Measurements from ENCODE around the gene SORL1-AS1.
A peak's percentile ranks its signal among the peaks of the same experiment; 100 is the strongest.

SORL1-AS1 gene

DNA sequence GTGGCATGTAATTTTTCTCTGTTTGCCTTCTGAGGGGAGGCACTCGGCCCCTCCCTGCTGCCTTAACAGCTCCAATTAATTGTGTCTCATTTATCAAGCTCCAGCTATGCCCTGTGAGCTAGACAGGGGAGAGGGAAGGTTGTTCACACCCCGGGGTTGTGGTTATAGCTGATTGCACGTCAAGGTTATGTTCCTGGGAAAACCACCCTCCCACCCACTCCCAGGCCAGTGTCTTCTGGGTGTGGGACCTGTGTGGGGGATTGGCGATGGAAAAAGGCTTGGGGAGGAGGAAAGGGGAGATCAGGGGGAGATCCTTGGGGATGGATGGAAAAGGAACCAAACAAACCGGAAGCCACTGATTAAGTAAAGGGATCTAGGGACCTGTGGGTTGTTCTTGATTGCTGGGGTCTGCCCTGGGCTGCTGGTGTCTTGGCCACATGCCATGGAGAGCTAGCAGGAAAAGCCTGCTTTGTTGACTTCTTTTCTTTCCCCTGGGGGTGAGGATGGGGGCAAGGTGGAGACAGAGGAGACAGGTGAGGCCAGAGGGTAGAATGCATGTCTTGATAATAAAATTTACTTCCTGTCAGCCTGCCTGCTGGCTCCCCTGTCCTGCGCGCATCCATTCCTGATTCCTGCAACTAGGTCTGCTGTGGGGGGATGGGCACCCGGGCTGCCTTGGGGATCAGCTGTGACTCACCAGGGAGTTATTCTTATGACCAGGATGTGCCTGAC, 13.5 kb upstream of the SORL1-AS1 start:
- no peaks in the 10 kb centered on the region for H3K9me3 Mint-ChIP-seq

DNA sequence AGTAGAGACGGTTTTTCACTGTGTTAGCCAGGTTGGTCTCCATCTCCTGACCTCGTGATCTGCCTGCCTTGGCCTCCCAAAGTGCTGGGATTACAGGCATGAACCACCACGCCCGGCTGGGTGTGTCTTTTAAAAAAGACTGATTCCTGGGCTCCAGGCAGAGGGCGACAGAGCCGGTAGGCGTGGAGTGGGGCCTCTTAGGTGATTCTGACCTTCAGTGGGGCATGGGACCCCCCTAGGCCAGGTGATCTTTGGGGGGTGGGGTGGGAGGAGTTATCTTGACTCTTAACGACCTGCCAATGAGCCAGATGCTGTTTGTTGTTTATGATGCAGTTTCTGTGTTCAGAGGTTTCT, 12.9 kb upstream of the SORL1-AS1 start:
- Mint-ChIP-seq H3K9me3 (no peaks in the 10 kb centered on the region), H3K4me3 (peak overlapping the region in 3 of 4 donors; percentile 40 to 89 (median 48)), H3K36me3 (peaks cover 3% of the 10 kb centered on the region), H3K4me1 (peaks cover 48 to 62% (median 56%) of the 10 kb centered on the region in 3 donors), H3K27ac (peak overlapping the region in 1 of 3 donors; percentile 34), H3K27me3 (peaks cover 24% of the 10 kb centered on the region)

More for the DNA sequence above, 13.5 kb upstream of the SORL1-AS1 start:
- Mint-ChIP-seq H3K27ac (peak overlapping the region in 2 of 3 donors; percentile 25 to 34), H3K4me1 (peaks cover 48 to 60% (median 52%) of the 10 kb centered on the region in 3 donors), H3K36me3 (peaks cover 3% of the 10 kb centered on the region), H3K4me3 (peak overlapping the region; percentile 48 to 89 (median 62)), H3K27me3 (peaks cover 24% of the 10 kb centered on the region)

DNA sequence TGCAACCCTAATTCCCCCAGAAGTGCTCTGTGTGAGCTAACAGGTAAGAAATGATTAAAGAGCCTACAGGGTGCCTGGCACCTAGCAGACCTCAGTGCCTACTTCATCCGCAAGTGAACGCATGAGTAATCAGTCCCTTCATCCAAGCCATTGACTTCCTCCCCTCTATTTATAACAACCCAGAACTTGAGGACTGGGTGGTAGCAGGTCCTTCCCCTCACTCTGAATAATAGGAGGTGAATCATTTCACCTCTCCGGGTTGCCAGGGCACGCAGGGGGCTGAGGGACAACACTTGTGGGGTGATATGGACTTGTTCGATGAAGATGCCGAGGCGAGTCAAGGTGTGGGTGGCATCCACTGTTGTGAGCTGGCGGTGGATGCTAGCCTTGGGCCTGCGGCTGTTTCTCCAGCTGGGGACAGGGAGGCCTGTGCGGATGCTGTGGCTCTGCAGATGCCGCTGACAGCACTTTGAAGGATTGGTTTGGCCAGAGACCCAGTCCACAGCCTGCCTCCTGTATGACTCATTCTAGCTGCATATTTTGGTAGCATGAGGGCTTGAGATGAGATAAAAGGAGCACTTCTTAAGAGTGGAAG, 11.7 kb upstream of the SORL1-AS1 start:
- H3K9me3 Mint-ChIP-seq, result no peaks in the 10 kb centered on the region
- peak overlapping the region in 1 of 4 donors; percentile 8 for H3K4me3 Mint-ChIP-seq
- H3K27me3 Mint-ChIP-seq, result peaks cover 24% of the 10 kb centered on the region
- H3K27ac Mint-ChIP-seq, result no peak overlapping the region
- peaks cover 42 to 64% (median 55%) of the 10 kb centered on the region in 3 donors for H3K4me1 Mint-ChIP-seq
- no peaks in the 10 kb centered on the region for H3K36me3 Mint-ChIP-seq

DNA sequence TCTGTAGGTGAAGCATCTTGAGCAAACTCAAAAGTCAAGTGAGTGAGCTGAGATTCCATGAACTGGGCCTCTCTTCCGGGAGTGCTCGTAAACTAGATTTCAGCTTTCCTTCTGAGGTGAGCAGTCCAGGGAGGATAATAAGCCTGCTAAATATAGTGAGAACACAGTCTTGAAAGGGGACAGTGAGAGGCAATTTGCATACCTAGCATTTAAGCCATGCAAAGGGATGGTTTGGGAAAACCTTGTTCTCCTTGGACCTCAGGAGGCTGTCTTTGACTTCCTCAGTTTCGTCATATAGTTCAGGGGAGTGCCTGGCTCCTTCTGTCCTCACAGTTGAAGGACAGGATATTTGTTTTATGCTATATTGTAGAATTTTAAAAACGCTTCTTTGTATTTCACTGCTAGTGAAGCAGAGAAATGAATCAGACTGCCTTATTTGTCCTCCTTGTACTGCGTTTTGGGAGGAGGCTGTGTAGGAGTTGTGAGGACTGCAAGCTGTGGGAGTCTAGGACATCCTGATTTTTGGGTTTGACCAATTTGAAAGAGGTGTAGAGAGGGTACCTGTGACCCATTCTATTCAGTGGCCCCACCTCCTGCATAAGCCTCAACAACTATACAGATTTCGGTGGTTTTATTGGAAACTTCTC, 11.0 kb upstream of the SORL1-AS1 start:
- Mint-ChIP-seq H3K4me3 (peak overlapping the region in 3 of 4 donors; percentile 8 to 41 (median 25)), H3K27me3 (peaks cover 21% of the 10 kb centered on the region), H3K4me1 (peaks cover 40 to 64% (median 54%) of the 10 kb centered on the region in 3 donors), H3K36me3 (no peaks in the 10 kb centered on the region), H3K27ac (no peak overlapping the region), H3K9me3 (no peaks in the 10 kb centered on the region)

DNA sequence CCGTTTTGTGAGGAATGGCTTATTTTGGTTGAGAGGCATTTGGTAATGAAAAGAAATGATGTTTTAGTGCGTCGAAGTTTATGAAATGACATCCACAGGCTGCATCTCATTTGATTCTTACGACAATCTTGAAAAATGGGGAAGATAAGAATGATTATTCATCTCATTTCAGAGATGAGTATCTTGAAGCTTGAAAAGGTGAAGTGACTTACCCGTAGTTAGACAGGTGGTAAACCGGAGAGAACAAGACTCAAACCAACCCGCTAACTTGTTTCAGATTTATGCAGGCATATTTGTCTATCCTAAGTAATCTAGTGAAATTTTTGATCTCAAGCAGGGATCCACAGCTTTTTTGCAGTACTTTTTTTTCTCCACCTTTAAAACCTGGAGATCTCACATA, 9.1 kb upstream of the SORL1-AS1 start:
- H3K4me3 Mint-ChIP-seq, result peak overlapping the region in 2 of 4 donors; percentile 2 to 3
- H3K27ac Mint-ChIP-seq, result peak overlapping the region in 2 of 3 donors; percentile 2 to 71
- peaks cover 10% of the 10 kb centered on the region for H3K27me3 Mint-ChIP-seq
- H3K4me1 Mint-ChIP-seq, result peaks cover 33 to 50% (median 45%) of the 10 kb centered on the region in 3 donors
- no peaks in the 10 kb centered on the region for H3K9me3 Mint-ChIP-seq
- no peaks in the 10 kb centered on the region for H3K36me3 Mint-ChIP-seq

DNA sequence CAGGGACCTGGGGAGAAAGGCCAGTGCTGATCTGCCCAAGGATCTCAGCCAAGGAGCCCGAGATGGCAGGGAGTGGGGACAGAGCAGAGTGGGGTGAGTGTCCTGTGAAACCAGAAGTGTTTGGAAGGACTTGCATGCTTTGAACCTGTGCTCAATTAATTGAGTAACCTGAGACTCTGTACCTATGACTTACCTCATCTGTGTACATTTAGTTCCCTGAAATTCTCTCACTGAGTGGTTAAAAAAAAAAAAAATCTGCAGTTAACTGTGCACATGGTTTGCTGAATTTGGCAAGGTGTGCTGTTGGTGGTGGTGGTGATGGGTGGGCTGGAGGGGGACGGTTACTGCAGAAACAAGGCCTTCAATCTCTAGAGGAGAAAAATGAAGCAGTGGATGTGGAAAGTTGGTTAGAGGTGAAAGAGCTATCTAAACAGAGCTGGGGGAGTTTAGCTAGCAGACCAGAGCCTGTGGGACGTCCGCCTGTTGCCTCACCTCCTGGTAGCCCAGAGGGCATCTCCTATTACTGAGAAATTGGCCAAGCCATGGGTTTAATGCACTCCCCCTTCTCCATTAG, 8.3 kb upstream of the SORL1-AS1 start:
- peak overlapping the region in 1 of 4 donors; percentile 28 for H3K4me3 Mint-ChIP-seq
- no peaks in the 10 kb centered on the region for H3K9me3 Mint-ChIP-seq
- no peaks in the 10 kb centered on the region for H3K36me3 Mint-ChIP-seq
- H3K27me3 Mint-ChIP-seq, result peaks cover 6% of the 10 kb centered on the region
- peaks cover 29 to 45% (median 38%) of the 10 kb centered on the region in 3 donors for H3K4me1 Mint-ChIP-seq
- H3K27ac Mint-ChIP-seq, result peak overlapping the region in 1 of 3 donors; percentile 30

DNA sequence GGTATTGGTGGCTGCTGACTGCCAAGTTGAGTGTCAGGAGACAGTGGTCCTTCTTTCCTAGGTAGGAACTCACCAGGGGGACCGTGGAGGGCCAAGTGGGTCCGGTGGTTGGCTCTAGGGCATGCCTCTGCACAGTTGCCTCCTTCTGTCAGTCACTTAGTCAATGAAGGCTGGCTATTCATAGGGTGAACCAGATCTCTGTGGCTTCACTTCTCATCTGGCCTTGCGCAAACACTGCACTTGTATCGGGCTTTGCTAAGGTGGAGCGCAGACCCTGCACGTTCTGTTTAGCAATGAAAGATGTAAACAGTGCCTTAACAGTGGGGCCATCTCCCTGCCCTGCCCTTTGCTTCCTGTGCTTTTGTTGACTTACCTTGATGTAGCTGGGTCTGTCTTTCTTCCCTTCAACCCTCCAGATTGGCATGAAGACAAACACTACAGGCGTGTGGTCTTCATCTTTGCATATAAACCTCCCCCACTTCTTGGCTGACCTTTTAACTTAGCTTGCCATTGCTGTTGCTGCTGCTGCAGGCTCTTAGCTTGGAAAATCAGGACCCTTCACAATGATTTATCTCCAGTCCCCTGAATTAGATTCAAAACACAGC, 6.7 kb upstream of the SORL1-AS1 start:
- Mint-ChIP-seq H3K36me3 (no peaks in the 10 kb centered on the region), H3K4me3 (no peak overlapping the region)

DNA sequence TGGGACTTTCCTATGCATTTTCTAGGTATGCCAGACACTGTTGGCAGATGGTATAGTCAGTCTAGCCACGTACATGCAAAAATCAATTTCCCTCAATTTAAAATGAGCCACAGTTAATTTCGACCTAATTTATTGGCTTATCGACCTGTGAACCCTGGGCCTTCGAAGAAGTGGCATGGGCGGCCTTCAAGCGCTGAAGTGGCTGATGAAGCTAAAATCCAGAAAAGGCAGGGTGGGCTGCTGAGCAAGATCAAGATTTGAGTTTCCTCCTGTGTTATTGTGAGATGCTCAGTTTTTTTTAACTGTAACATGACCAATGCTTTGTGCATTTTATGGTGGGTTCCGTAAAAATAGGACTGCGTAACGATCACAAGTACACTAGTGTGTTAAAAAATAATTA, 5.8 kb upstream of the SORL1-AS1 start:
- no peak overlapping the region for H3K4me3 Mint-ChIP-seq
- no peaks in the 10 kb centered on the region for H3K9me3 Mint-ChIP-seq
- no peak overlapping the region for H3K27ac Mint-ChIP-seq
- H3K27me3 Mint-ChIP-seq, result no peaks in the 10 kb centered on the region
- H3K4me1 Mint-ChIP-seq, result peaks cover 20 to 37% (median 26%) of the 10 kb centered on the region in 3 donors
- H3K36me3 Mint-ChIP-seq, result no peaks in the 10 kb centered on the region

More for the DNA sequence above, 6.7 kb upstream of the SORL1-AS1 start:
- H3K27ac Mint-ChIP-seq, result no peak overlapping the region
- H3K27me3 Mint-ChIP-seq, result peaks cover 4% of the 10 kb centered on the region
- H3K9me3 Mint-ChIP-seq, result no peaks in the 10 kb centered on the region
- H3K4me1 Mint-ChIP-seq, result peaks cover 25 to 38% (median 30%) of the 10 kb centered on the region in 3 donors

DNA sequence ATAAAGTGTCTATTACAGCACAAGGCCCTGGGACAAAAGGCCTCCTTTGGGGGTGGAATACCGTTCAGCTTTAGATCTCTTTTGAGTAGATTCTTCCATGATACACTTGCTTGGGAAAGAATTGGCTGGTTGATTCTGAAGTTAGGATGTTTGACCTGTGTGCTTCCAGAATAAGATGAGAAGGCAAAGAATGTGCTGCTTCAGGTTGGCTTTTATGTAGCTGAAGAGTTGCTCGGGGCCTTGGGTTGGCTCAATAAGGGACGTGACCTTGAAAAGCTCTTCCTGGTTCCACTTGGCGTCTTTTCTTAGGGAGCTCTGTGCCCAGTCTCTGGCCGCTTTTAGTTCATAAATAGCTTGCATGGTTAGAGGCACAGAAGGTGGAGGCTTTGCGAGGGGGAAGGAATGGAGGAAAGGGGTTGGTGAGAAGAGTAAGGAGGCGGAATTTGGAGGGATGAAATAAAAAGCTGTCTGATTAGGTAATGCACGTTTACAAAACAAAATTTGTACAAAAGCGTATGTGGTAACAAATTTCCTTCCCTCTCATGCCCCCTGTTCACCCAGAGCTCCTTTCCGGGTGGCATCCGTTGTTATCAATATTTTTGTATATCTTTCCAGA, 4.2 kb upstream of the SORL1-AS1 start:
- no peaks in the 10 kb centered on the region for H3K9me3 Mint-ChIP-seq
- peak overlapping the region in 1 of 3 donors; percentile 1 for H3K27ac Mint-ChIP-seq
- H3K36me3 Mint-ChIP-seq, result no peaks in the 10 kb centered on the region
- peaks cover 3% of the 10 kb centered on the region for H3K27me3 Mint-ChIP-seq
- no peak overlapping the region for H3K4me3 Mint-ChIP-seq
- peaks cover 12 to 29% (median 18%) of the 10 kb centered on the region in 3 donors for H3K4me1 Mint-ChIP-seq

DNA sequence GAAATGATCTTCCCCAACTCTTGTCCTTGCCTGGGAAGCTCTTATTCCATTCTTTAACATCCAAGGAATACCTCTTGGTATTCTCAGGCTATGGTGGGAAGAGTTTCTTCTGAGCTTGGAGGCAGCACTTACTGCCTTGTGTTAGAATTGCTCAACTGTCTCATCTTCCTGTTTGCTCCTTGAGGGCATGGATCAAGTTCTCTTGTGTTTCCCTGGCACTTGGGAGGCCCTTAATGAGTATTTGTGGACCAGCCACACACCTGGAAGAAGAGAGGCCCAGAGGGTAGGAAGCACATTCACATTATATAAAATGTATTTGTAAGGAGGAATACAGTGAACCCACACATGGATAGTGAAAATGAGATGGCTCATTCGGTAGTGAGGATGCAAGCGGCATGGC, 3.4 kb upstream of the SORL1-AS1 start:
- H3K9me3 Mint-ChIP-seq, result no peaks in the 10 kb centered on the region
- peaks cover 5% of the 10 kb centered on the region for H3K27me3 Mint-ChIP-seq
- peak overlapping the region in 1 of 3 donors; percentile 47 for H3K27ac Mint-ChIP-seq
- H3K4me3 Mint-ChIP-seq, result peak overlapping the region in 1 of 4 donors; percentile 8
- H3K36me3 Mint-ChIP-seq, result no peaks in the 10 kb centered on the region
- peaks cover 8 to 31% (median 18%) of the 10 kb centered on the region in 3 donors for H3K4me1 Mint-ChIP-seq

GRCh38 chr11:121455115-121455514, 2.3 kb upstream of the SORL1-AS1 start:
- Mint-ChIP-seq H3K4me3 (peak overlapping the region in 1 of 4 donors; percentile 89), H3K27me3 (peaks cover 11% of the 10 kb centered on the region), H3K36me3 (no peaks in the 10 kb centered on the region), H3K27ac (peak overlapping the region in 1 of 3 donors; percentile 54), H3K9me3 (no peaks in the 10 kb centered on the region), H3K4me1 (peaks cover 12 to 37% (median 25%) of the 10 kb centered on the region in 3 donors)

DNA sequence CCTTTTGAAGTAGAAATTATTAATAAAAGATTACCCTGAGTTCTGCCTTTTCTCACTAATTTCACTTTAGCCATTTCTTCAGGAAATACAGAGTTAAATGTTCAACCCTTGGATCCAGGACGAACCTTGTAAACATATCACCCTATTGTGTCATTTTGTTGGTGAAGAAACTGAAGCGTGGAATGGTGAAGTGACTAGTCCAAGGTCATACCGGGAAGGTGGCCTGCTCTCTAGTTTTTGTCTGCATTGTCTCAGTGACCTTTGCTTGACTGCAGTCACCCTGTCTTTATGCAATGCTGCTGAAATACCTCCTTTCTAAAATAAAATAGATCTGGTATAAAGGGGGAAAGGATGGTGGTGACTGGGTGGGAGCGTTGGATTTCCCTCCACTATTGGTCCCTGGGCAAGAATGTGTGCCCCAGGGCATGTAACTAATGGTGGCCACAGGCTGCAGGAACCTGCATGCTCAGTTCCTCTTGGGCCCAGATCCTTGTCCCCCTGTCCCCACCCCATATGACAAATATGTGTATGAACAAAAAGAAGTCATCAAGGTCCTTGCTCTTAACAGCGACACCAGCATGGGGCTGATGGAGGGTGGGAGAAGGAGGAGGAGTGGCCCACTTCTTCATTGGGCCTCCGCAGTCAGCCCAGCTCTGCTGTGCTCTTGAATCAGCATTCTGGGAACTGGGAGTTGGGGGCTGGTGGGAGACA, 977 bp upstream of the SORL1-AS1 start:
- Mint-ChIP-seq H3K27me3 (peaks cover 19% of the 10 kb centered on the region), H3K4me3 (peak overlapping the region; percentile 69 to 94 (median 89)), H3K36me3 (peaks cover 1% of the 10 kb centered on the region), H3K9me3 (no peaks in the 10 kb centered on the region), H3K4me1 (peaks cover 18 to 47% (median 33%) of the 10 kb centered on the region in 3 donors), H3K27ac (peak overlapping the region; percentile 27 to 54 (median 47))

DNA sequence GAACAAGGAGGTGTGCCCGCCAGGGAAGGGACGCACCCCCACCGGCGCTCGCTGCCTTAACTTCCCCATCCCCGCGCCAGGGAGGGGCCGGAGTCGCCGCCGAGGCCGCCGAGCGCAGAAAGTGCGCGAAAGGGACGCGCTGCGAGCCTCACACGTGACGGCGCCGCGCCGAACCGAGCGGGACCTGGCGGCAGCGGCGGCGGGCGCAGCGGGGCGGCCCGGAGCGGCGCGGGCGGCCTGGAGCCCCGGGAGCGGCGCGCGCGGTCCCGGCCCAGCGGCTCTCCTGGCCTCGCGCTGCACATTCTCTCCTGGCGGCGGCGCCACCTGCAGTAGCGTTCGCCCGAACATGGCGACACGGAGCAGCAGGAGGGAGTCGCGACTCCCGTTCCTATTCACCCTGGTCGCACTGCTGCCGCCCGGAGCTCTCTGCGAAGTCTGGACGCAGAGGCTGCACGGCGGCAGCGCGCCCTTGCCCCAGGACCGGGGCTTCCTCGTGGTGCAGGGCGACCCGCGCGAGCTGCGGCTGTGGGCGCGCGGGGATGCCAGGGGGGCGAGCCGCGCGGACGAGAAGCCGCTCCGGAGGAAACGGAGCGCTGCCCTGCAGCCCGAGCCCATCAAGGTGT, 670 bp downstream of the SORL1-AS1 start, which contains the start of gene SORL1:
TSS of gene SORL1 (plus strand) at position 329 of the 623 bp plus-strand sequence. CDS start at position 347, 18 bp downstream.
- Mint-ChIP-seq H3K4me3 (peak within 1 kb of the TSS; percentile 91 to 94 (median 93)), H3K9me3 (no peaks in the 10 kb centered on the region), H3K27me3 (peaks cover 19% of the 10 kb centered on the region), H3K36me3 (peaks cover 1% of the 10 kb centered on the region), H3K4me1 (peaks cover 23 to 59% (median 42%) of the 10 kb centered on the region in 3 donors), H3K27ac (peak within 1 kb of the TSS; percentile 89 to 96 (median 89))

Data from IgD-negative memory B cell (primary cell).